ENCODE data around the gene GNA14. TPM values are rescaled to one million over a fixed set of nuclear protein-coding genes. Genes with fewer than 3 reads are reported as not detected.

GNA14 gene
- total RNA-seq, 2 experiments from 2014 or later: not detected

DNA sequence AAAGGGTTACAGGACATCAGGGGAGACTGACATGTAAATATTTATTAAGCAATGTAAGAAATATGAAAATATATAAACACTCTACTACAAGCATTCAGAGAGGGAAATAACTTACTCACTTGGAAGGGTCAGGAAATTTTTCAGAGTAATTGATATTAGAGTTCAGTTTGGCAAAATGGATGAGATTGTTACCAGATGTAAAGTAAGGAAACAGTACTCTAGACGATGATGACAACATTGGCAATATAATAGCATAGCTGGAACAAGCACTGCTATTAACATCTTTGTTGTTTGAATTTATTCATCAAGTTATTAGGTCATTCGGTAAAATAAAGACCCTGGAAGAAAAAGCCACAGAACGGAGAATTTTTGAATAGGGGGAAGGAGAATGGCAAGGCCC, 49.1 kb downstream of the GNA14 start:
- H2AFZ ChIP-seq (ENCODE audit: low read length): no peak overlapping the region
- intact Hi-C loops (cut with micrococcal nuclease; ENCODE audit: unreplicated experiment): no loop called here
- no TSS peak for BruUV-seq (replicated peaks)
- H3K4me3 ChIP-seq (ENCODE audit: low read depth, low read length, poor library complexity, severe bottlenecking): no peak overlapping the region
- H3K27ac ChIP-seq (ENCODE audit: low read depth, low read length, poor library complexity, severe bottlenecking): no peak overlapping the region
- no peaks in the 10 kb centered on the region for H3K36me3 ChIP-seq (ENCODE audit: insufficient read depth, low read length)
- no peaks in the 10 kb centered on the region for H4K20me1 ChIP-seq (ENCODE audit: insufficient read depth, low read length)
- no peaks in the 10 kb centered on the region for H3K79me2 ChIP-seq (ENCODE audit: insufficient read depth, low read depth, low read length)
- no peak overlapping the region for H3K4me2 ChIP-seq (ENCODE audit: low read length)
- no peaks in the 10 kb centered on the region for H3K9me3 ChIP-seq (ENCODE audit: low read length)
- TF ChIP-seq EZH2phosphoT487 (IDR thresholded peaks at IDR 0.05; ENCODE audit: borderline replicate concordance, low read depth, low read length): no peak
- TF ChIP-seq, protein P1, sequence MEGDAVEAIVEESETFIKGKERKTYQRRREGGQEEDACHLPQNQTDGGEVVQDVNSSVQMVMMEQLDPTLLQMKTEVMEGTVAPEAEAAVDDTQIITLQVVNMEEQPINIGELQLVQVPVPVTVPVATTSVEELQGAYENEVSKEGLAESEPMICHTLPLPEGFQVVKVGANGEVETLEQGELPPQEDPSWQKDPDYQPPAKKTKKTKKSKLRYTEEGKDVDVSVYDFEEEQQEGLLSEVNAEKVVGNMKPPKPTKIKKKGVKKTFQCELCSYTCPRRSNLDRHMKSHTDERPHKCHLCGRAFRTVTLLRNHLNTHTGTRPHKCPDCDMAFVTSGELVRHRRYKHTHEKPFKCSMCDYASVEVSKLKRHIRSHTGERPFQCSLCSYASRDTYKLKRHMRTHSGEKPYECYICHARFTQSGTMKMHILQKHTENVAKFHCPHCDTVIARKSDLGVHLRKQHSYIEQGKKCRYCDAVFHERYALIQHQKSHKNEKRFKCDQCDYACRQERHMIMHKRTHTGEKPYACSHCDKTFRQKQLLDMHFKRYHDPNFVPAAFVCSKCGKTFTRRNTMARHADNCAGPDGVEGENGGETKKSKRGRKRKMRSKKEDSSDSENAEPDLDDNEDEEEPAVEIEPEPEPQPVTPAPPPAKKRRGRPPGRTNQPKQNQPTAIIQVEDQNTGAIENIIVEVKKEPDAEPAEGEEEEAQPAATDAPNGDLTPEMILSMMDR (conservative IDR thresholded peaks at IDR 0.05; ENCODE audit: low read length): no peak
- ChIA-PET CTCF (ENCODE audit: unreplicated experiment) (no interaction called here), POLR2A (interaction anchor here (0.6 kb wide), 1 partner anchor 48 kb away, joined by 3 read pairs; no protein-coding TSS in a partner anchor)
- DNase-seq (ENCODE audit: low spot score): no peak
- no peaks in the 10 kb centered on the region for H3K9me2 ChIP-seq (ENCODE audit: insufficient read depth, low read length)
- H3K4me1 ChIP-seq (ENCODE audit: insufficient read depth, low read length, poor library complexity, severe bottlenecking): no peaks in the 10 kb centered on the region

DNA sequence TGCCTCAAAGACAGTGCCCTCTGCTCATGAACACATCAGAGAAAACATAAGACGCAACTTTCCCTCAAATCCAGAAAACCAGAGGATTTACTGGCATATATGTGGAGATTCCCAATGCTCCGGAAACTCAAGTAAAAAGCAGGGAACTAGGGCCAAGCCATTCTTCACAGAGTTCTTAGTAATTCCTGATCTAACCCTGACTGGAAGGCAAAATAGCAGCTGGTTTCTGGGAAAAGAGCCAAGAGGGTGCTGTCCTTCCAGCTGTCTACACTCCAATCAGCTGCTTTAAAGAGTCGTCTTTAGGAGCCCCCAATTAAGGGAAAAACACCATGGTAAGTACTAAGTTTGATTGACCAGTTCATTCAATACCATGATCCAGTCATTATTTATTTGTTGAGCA, 49.6 kb downstream of the GNA14 start:
- H4K20me1 ChIP-seq (ENCODE audit: insufficient read depth, low read length): no peaks in the 10 kb centered on the region
- H3K27ac ChIP-seq (ENCODE audit: low read depth, low read length, poor library complexity, severe bottlenecking): no peak overlapping the region
- no peaks in the 10 kb centered on the region for H3K9me3 ChIP-seq (ENCODE audit: low read length)
- no peak for DNase-seq (ENCODE audit: low spot score)
- no peak overlapping the region for H3K4me2 ChIP-seq (ENCODE audit: low read length)
- no peaks in the 10 kb centered on the region for H3K36me3 ChIP-seq (ENCODE audit: insufficient read depth, low read length)
- H3K79me2 ChIP-seq (ENCODE audit: insufficient read depth, low read depth, low read length): no peaks in the 10 kb centered on the region
- no peak overlapping the region for H3K4me3 ChIP-seq (ENCODE audit: low read depth, low read length, poor library complexity, severe bottlenecking)
- H2AFZ ChIP-seq (ENCODE audit: low read length): no peak overlapping the region
- POLR2A ChIA-PET: interaction anchor here (0.6 kb wide), 1 partner anchor 48 kb away, joined by 3 read pairs; no protein-coding TSS in a partner anchor
- no TSS peak for BruUV-seq (replicated peaks)
- H3K4me1 ChIP-seq (ENCODE audit: insufficient read depth, low read length, poor library complexity, severe bottlenecking): no peaks in the 10 kb centered on the region
- no peaks in the 10 kb centered on the region for H3K9me2 ChIP-seq (ENCODE audit: insufficient read depth, low read length)
- CTCF ChIA-PET (ENCODE audit: unreplicated experiment): no interaction called here
- no peak for TF ChIP-seq EZH2phosphoT487 (IDR thresholded peaks at IDR 0.05; ENCODE audit: borderline replicate concordance, low read depth, low read length)
- TF ChIP-seq, protein P1 (conservative IDR thresholded peaks at IDR 0.05; ENCODE audit: low read length): no peak
- intact Hi-C loops (cut with micrococcal nuclease; ENCODE audit: unreplicated experiment): no loop called here

DNA sequence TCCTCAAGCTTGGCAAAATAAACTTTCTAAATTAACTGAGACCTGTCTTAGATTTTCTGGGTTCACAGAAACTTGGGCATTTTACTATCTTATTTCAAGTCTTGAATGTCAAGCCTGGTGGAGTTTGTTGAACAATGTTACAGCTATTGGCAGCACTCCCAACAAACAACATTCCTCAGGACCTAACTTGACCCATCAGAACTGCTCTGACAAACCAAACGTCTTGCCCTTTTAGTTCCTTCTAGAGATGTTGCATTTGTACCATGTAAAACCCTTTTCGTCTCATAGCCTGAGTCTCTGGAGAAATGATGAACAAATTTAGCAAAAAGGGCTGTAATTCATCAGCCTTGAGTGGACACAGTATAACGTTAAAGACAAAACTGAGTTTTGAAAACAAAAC, 51.1 kb downstream of the GNA14 start:
- TF ChIP-seq, protein P1 (conservative IDR thresholded peaks at IDR 0.05; ENCODE audit: low read length): no peak
- no peak for TF ChIP-seq EZH2phosphoT487 (IDR thresholded peaks at IDR 0.05; ENCODE audit: borderline replicate concordance, low read depth, low read length)
- Histone ChIP-seq H3K79me2 (ENCODE audit: insufficient read depth, low read depth, low read length) (no peaks in the 10 kb centered on the region), H3K4me1 (ENCODE audit: insufficient read depth, low read length, poor library complexity, severe bottlenecking) (no peaks in the 10 kb centered on the region), H3K36me3 (ENCODE audit: insufficient read depth, low read length) (no peaks in the 10 kb centered on the region), H3K9me3 (ENCODE audit: low read length) (no peaks in the 10 kb centered on the region), H2AFZ (ENCODE audit: low read length) (no peak overlapping the region), H4K20me1 (ENCODE audit: insufficient read depth, low read length) (no peaks in the 10 kb centered on the region), H3K4me2 (ENCODE audit: low read length) (no peak overlapping the region), H3K4me3 (ENCODE audit: low read depth, low read length, poor library complexity, severe bottlenecking) (no peak overlapping the region), H3K9me2 (ENCODE audit: insufficient read depth, low read length) (no peaks in the 10 kb centered on the region), H3K27ac (ENCODE audit: low read depth, low read length, poor library complexity, severe bottlenecking) (no peak overlapping the region)
- no peak for DNase-seq (ENCODE audit: low spot score)
- ChIA-PET CTCF (ENCODE audit: unreplicated experiment) (no interaction called here), POLR2A (no interaction called here)
- intact Hi-C loops (cut with micrococcal nuclease; ENCODE audit: unreplicated experiment): no loop called here
- BruUV-seq (replicated peaks): no TSS peak

Measured in OCI-LY7 (cell line).